T-helper 1 cell (primary cell): ENCODE results near the gene RABL3.

Experiments
- DNase-seq, 5 donors: peaks; one replicate each; pipeline ENCODE4 v3.0.0-alpha.2; 2012 to 2020

RABL3 gene

GRCh38 chr3:120743556-120744195 lies 1.4 kb upstream of the RABL3 start:
- no peak for DNase-seq

- DNase-seq = peak in 1 of 5 donors; percentile 15
Measured at GRCh38 chr3:120742849-120743365, 591 bp upstream of the RABL3 start.

DNA sequence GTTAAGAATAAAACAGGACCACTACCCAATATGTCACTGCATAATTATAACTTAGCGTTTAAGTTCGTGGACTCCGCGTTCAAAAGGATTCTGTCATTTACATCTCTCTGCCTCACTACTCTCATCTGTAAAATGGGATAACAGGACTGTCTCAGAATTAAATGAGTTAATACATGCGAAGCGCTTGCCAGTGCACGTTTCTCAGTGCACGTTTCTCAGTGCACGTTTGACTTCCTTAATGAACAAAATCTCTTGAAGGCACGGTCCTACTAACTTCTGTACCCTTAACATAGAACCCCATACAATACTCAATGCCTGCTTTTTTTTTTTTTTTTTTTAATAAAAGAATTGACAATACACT lies 499 bp downstream of the RABL3 start:
- no peak for DNase-seq

GRCh38 chr3:120741320-120741719 lies 996 bp downstream of the RABL3 start:
- DNase-seq = no peak

GRCh38 chr3:120738006-120738405 lies 4.3 kb downstream of the RABL3 start:
- peak in 1 of 5 donors; percentile 45 for DNase-seq

DNA sequence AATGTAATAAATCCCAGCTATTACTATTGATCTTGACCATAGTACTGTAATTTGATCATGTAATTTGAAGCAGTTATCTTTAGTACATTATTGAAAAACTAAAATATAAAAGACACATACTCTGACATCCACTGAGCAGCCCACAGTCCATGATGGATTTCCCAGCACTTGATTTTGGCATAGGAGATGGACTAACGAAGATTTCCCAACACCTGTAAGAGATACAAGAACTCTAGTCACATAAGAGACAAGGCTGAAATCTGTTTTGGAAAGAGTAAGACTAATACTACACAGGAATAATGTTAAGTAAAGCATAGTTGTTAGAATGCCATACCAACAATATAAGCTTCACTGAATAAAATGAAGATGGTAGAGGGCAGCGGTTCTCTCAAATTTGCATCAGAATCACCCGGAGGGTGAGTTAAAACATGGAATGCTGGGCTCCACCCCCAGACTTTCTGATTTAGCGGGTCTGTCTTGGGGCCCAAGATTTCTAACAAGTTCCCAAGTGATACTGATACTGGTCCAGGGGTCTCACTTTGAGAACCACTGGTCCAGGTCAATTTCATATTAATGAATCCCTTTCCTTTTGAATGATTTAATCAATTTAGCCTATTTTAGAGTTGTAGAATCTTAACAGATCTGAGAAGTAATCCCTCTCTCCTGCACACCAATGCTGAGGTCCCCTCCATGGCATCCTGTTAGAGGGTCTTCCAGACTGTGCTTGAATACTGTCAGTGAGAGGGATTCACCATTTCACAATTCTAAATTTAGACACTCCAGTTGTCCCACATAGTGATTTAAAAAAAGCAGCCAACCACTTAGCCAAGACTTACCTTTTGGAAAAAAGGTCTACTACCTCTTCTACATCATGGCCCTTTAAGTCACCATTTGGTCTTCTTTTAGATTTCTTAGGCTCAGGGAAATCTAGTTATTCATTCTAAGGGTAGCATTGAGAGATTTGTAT lies 11.5 kb downstream of the RABL3 start:
- no peak for DNase-seq

GRCh38 chr3:120726791-120727190 lies 15.5 kb downstream of the RABL3 start:
- no peak for DNase-seq

GRCh38 chr3:120719167-120719834 lies 23.0 kb downstream of the RABL3 start:
- DNase-seq = peak; percentile 31 to 70 (median 52)

DNA sequence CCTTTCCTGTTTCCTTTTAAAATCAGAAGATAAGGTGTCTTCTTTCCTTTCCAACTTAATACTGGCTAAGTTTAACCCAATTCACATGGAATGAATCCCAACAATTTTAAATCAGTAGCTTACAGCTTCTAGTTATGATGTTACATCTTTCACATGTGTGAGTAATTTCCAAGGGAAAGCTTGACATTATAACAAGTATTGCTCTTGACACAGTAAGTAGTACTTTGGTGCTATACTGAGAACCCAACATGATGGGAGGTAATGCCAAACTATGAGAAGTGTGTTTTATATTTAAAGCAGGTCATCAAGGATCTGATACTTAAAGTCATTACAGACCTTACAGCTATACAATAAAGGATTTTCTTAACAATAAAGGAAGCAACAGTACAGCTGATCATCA lies 29.1 kb downstream of the RABL3 start:
- DNase-seq = no peak

DNA sequence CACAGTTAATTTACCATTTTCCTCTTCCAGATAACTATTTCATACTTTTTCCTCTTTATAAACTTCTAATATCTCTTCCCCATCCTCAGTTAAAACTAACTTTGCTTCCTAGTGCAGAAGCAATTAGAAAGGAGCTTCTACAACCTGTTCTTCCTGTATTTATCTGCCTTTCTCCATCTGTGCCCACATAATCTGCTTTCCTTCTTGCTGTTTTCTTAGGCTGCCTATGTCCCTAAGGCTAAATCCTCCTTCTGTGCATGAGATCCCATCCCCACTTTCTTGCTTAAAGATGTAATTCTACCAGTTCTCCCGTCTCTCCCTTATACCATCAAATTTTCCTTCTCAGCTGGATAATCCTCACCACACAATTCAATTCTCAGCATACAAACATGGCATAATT lies 31.9 kb downstream of the RABL3 start:
- no peak for DNase-seq

- DNase-seq = no peak
Measured at GRCh38 chr3:120708408-120708807, 33.9 kb downstream of the RABL3 start.

GRCh38 chr3:120706950-120707349 lies 35.4 kb downstream of the RABL3 start:
- DNase-seq = no peak

DNA sequence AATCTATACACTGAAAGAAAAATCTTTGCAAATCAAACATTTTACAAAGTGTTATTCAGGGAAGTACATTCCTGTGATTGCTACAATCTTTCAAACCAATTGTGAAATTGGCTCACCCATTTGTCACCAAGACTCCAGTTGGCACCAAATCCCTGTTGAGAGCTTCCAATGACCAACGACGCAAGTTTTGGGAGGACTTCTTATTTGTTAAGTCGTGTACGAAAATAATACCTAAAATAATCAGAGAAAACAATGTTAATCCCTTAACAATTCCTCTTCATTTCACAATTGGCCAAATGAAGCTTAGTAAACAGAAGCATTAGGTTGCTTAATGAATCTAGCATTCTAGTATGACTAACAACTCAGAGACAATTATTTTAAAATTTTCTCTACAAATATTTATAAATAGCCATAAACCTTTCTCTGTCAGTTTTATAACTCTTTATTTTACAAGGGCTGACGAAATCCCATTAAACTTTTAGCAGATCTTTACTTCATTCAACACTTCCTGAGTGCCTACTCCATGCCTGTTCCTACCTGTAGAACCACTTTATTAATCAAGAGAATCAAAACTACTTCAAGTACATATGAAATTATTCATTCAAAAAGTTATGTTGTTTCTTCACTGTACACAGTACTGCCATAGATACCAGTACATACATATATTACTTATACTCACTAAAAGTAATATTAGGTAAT lies 36.3 kb downstream of the RABL3 start:
- no peak for DNase-seq

DNA sequence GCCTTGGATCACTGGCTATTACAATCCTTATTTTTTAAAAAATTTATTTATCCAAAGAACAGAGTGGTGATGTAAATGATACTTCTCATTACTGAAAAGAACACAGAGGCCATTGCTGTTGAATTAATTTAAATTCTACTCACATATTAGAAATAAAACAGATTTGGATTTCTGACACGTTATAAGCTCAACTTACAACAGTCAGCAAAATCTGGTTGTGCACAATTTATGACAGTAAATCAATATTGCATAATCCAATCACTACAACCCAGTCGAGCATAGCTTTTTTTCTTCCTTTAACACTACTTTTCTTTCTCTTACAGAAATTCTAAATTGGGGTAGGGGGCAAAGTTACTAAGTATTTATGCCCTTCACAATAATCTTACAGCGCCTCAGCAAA lies 43.0 kb downstream of the RABL3 start:
- no peak for DNase-seq

GRCh38 chr3:120693439-120694171 lies 48.7 kb downstream of the RABL3 start:
- no peak for DNase-seq

- no peak for DNase-seq
Measured at GRCh38 chr3:120689395-120689794, 52.9 kb downstream of the RABL3 start.

DNA sequence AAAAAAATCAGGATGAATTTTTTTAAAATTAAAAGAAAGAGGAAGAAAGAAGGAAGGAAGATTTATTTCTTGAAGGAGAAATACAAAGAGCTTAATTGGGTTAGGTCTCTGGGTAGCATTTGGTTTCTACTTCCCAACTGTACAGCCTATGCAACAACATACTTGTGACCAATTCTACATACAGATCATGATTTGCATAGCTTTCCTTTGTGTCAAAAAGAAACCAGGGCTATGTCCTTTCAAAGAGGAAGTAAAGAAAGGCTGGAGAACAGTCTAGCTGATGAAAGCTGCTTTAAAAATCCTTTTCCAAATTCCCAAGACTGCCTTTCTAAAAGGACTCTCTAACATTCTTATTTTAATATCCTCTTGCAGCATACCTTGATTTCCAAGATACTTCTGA lies 54.2 kb downstream of the RABL3 start:
- DNase-seq = no peak

DNA sequence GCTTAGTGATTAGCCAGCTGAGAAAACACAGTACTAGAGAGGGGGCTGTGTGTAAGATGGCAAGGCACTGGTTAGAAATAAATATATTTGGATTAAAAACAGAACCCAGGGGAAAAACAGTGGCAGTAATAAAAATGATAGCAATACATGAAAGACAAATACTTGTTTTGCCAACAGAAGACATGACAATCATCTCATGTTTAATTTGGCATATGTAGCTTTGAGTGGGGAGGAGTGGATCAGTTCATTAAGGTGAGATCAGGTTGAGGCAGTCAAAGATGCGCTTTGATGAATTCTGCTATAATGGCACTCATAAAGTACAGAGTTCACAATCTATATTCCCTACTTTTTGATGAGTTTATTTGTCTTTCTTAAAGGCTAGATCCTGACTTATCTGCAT lies 56.9 kb downstream of the RABL3 start:
- no peak for DNase-seq

DNA sequence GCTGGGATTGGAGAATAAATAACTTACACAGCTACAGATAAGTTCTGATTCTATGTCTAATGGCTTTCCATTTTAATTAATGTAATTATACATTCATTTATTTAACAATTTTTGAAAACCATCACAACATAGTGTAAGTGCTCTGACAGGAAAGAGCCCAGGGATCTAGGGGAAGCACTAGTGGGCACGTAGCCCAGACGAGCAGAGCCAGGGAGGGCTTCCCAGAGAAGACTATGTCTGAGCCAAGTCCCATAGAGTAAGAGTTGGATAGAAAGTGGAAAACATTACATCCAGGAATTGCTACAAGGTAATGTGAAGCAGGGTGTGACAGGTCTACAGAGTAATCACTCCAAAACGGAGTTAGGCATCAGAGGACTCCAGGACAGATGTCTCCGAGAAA lies 57.4 kb downstream of the RABL3 start:
- no peak for DNase-seq

- no peak for DNase-seq
Measured at GRCh38 chr3:120683671-120684301, 58.5 kb downstream of the RABL3 start.

DNA sequence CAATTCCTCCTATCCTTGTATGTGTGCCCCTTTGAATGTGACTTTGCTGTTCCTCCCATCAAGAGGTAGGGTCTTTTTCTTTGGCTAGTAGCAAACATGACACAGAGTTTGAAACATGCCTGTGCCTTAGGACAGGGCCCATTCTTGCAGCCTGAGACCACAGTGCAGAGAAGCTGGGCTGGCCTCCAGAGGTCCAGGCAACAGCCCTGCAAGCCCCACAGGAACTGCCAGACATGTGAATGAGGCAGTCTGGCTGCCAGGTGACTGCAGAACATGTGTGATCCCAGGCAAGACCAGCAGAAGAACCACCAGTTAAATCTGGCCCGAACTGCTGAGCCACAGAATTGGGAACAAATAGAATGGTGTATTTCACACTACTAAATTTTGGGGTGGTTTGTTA lies 59.1 kb downstream of the RABL3 start:
- DNase-seq = no peak
